ENCODE data around the gene FADS3.

FADS3 gene

DNA sequence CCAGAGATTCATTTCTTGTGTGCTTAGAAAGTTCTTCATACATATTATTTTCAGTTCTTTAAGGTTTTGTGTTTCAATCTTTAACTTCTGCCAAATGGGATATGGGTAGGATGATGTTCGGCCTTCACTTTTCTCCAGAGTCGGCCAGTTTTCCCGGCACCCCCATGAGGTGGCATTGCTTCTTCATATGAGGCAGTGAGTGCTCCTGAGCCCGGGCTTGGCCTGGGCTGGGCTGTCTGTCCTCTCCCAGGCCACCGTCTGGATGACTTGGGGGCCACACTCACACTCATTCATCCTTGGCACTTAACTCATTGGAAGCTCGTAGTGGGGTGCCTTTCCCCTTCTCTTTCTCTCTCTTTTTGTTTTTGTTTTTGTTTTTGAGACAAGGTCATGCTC is 39.4 kb downstream of the FADS3 start:
- H4K20me1 ChIP-seq (ENCODE audit: insufficient read depth, low read length), result no peaks in the 10 kb centered on the region
- H3K4me1 ChIP-seq (ENCODE audit: insufficient read depth, low read length, severe bottlenecking), result no peaks in the 10 kb centered on the region
- H3K9me2 ChIP-seq (ENCODE audit: low read depth, low read length), result no peaks in the 10 kb centered on the region
- no peak overlapping the region for H2AFZ ChIP-seq (ENCODE audit: low read length)
- no peak overlapping the region for H3K4me3 ChIP-seq (ENCODE audit: low read depth, low read length, poor library complexity, severe bottlenecking)
- no peaks in the 10 kb centered on the region for H3K9me3 ChIP-seq (ENCODE audit: low read length)
- no peaks in the 10 kb centered on the region for H3F3A ChIP-seq (ENCODE audit: insufficient read depth, low read length)
- no peak overlapping the region for H3K27ac ChIP-seq (ENCODE audit: low read depth, low read length, poor library complexity, severe bottlenecking)
- H3K36me3 ChIP-seq (ENCODE audit: insufficient read depth, low read length), result peaks cover 89% of the 10 kb centered on the region
- H3K79me2 ChIP-seq (ENCODE audit: insufficient read depth, low read length), result no peaks in the 10 kb centered on the region
- TF ChIP-seq EZH2 (IDR thresholded peaks at IDR 0.05; ENCODE audit: borderline replicate concordance, low read length), result no peak
- TF ChIP-seq, protein P1, sequence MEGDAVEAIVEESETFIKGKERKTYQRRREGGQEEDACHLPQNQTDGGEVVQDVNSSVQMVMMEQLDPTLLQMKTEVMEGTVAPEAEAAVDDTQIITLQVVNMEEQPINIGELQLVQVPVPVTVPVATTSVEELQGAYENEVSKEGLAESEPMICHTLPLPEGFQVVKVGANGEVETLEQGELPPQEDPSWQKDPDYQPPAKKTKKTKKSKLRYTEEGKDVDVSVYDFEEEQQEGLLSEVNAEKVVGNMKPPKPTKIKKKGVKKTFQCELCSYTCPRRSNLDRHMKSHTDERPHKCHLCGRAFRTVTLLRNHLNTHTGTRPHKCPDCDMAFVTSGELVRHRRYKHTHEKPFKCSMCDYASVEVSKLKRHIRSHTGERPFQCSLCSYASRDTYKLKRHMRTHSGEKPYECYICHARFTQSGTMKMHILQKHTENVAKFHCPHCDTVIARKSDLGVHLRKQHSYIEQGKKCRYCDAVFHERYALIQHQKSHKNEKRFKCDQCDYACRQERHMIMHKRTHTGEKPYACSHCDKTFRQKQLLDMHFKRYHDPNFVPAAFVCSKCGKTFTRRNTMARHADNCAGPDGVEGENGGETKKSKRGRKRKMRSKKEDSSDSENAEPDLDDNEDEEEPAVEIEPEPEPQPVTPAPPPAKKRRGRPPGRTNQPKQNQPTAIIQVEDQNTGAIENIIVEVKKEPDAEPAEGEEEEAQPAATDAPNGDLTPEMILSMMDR (IDR thresholded peaks at IDR 0.05; ENCODE audit: low read length), result no peak
- H3K27me3 ChIP-seq (ENCODE audit: insufficient read depth, low read length), result no peaks in the 10 kb centered on the region
- H3K4me2 ChIP-seq (ENCODE audit: low read length), result no peak overlapping the region
- no peak overlapping the region for H3K9ac ChIP-seq (ENCODE audit: low read length)

DNA sequence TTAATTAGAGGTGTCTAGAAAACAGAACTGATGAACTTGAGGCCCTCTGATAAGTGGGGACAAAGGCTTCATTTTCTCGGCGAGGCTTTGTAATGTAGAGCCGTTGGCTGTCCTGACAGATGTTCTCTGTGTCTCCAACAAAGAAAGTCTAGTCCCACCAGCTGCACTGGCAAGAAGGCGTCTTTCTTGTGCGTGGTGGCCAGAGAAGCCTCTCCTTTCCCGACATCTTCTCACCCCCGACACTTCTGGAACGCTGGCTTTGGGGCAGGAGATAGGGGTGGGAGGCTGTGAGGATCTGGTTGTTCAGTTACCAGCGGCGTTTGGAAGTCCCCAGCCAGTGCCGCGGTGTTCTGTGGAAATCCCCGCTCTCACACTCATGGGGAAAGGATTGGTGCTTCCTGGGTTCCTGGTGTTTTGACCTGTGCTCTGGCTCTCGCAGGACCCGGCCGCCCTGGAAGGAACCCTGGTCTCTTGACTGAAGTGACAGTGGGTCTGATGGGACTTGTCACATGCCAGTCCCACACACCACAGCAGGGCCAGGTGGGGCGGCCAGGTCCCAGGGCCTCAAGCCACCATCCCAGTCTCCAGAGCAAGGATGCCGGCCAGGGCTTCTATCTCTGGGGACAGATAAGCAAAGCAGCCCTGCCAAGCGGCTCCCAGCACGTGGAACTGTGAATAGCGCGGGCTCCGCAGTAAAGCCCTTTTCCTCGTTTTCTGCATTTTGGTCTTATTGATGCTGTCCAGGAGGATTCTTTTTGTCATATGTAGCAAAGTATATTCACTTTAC is 40.0 kb downstream of the FADS3 start:
- Histone ChIP-seq H3K4me1 (ENCODE audit: insufficient read depth, low read length, severe bottlenecking) (no peaks in the 10 kb centered on the region), H3F3A (ENCODE audit: insufficient read depth, low read length) (no peaks in the 10 kb centered on the region), H3K4me2 (ENCODE audit: low read length) (no peak overlapping the region), H3K9me3 (ENCODE audit: low read length) (no peaks in the 10 kb centered on the region), H3K27me3 (ENCODE audit: insufficient read depth, low read length) (no peaks in the 10 kb centered on the region), H3K79me2 (ENCODE audit: insufficient read depth, low read length) (no peaks in the 10 kb centered on the region), H3K4me3 (ENCODE audit: low read depth, low read length, poor library complexity, severe bottlenecking) (no peak overlapping the region), H3K27ac (ENCODE audit: low read depth, low read length, poor library complexity, severe bottlenecking) (no peak overlapping the region), H3K9me2 (ENCODE audit: low read depth, low read length) (no peaks in the 10 kb centered on the region), H4K20me1 (ENCODE audit: insufficient read depth, low read length) (no peaks in the 10 kb centered on the region), H2AFZ (ENCODE audit: low read length) (no peak overlapping the region), H3K36me3 (ENCODE audit: insufficient read depth, low read length) (peaks cover 89% of the 10 kb centered on the region), H3K9ac (ENCODE audit: low read length) (no peak overlapping the region)
- no peak for TF ChIP-seq EZH2 (IDR thresholded peaks at IDR 0.05; ENCODE audit: borderline replicate concordance, low read length)
- TF ChIP-seq, protein P1 (IDR thresholded peaks at IDR 0.05; ENCODE audit: low read length), result no peak

DNA sequence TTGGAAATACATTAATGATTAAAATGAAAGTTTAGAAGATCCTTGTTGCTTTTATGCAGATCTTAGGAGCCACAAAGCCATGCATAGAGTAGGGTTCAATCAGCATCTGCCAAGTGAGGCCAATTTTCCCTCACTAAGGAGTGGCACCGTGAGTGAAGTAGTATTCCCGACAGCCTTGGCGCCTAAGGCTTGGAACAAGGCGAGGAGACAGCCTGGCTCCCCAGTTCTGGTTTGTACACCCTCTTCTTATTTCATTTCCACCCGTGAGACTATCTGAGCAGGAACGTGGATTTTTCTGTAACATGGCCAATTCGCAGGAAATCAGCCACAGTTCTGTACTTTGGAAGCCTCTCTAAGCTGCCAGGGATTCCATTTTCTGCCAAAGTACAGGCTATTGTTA is 40.7 kb downstream of the FADS3 start:
- Histone ChIP-seq H3K4me1 (ENCODE audit: insufficient read depth, low read length, severe bottlenecking) (no peaks in the 10 kb centered on the region), H3K9ac (ENCODE audit: low read length) (no peak overlapping the region), H3K9me3 (ENCODE audit: low read length) (no peaks in the 10 kb centered on the region), H3K9me2 (ENCODE audit: low read depth, low read length) (no peaks in the 10 kb centered on the region), H3K27me3 (ENCODE audit: insufficient read depth, low read length) (no peaks in the 10 kb centered on the region), H3K4me2 (ENCODE audit: low read length) (no peak overlapping the region), H3F3A (ENCODE audit: insufficient read depth, low read length) (no peaks in the 10 kb centered on the region), H2AFZ (ENCODE audit: low read length) (no peak overlapping the region), H3K27ac (ENCODE audit: low read depth, low read length, poor library complexity, severe bottlenecking) (no peak overlapping the region), H3K36me3 (ENCODE audit: insufficient read depth, low read length) (peaks cover 88% of the 10 kb centered on the region), H3K4me3 (ENCODE audit: low read depth, low read length, poor library complexity, severe bottlenecking) (no peak overlapping the region), H3K79me2 (ENCODE audit: insufficient read depth, low read length) (no peaks in the 10 kb centered on the region), H4K20me1 (ENCODE audit: insufficient read depth, low read length) (no peaks in the 10 kb centered on the region)
- no peak for TF ChIP-seq EZH2 (IDR thresholded peaks at IDR 0.05; ENCODE audit: borderline replicate concordance, low read length)
- TF ChIP-seq, protein P1 (IDR thresholded peaks at IDR 0.05; ENCODE audit: low read length), result no peak
